ENCODE results near the gene SF3B2. TPM values are rescaled to one million over a fixed set of nuclear protein-coding genes. Genes with fewer than 3 reads are reported as not detected.

Gene SF3B2
- total RNA-seq, 2 donors from 2014 or later: 209 to 254 TPM

GRCh38 chr11:66015936-66016792 lies 36.0 kb upstream of the SF3B2 start:
- no peaks in the 10 kb centered on the region for H3K36me3 ChIP-seq (ENCODE audit: control insufficient read depth, insufficient read depth, low read length)
- H3K4me3 ChIP-seq (ENCODE audit: low read length): no peak overlapping the region
- H3K27ac ChIP-seq (ENCODE audit: low read depth, low read length): no peak overlapping the region
- H3K27ac Mint-ChIP-seq: no peak overlapping the region
- H3K9me3 ChIP-seq (ENCODE audit: control insufficient read depth, low read length): no peaks in the 10 kb centered on the region
- no peaks in the 10 kb centered on the region for H3K36me3 Mint-ChIP-seq (ENCODE audit: low read depth)
- H3K9ac ChIP-seq (ENCODE audit: extremely low read depth, low read length, poor library complexity, severe bottlenecking): no peak overlapping the region
- no peak for TF ChIP-seq CTCF (conservative IDR thresholded peaks at IDR 0.05)
- H3K4me1 ChIP-seq (ENCODE audit: control insufficient read depth, insufficient read depth, low read length): peaks cover 5% of the 10 kb centered on the region
- no peaks in the 10 kb centered on the region for H3K9me3 Mint-ChIP-seq
- WGBS, 2 experiments (ENCODE audit: insufficient coverage in 1 of 2, insufficient read length in 1 of 2): 87 to 89% methylated on average over 13 to 18 of the region's 18 CpGs
- no peaks in the 10 kb centered on the region for H3K27me3 ChIP-seq (ENCODE audit: control insufficient read depth, insufficient read depth, low read length, poor library complexity, severe bottlenecking)
- peaks cover 6% of the 10 kb centered on the region for H3K4me1 Mint-ChIP-seq
- DNase-seq: no peak
- peaks cover 11% of the 10 kb centered on the region for H3K27me3 Mint-ChIP-seq (ENCODE audit: insufficient read depth)
- no peak overlapping the region for H3K4me3 Mint-ChIP-seq

DNA sequence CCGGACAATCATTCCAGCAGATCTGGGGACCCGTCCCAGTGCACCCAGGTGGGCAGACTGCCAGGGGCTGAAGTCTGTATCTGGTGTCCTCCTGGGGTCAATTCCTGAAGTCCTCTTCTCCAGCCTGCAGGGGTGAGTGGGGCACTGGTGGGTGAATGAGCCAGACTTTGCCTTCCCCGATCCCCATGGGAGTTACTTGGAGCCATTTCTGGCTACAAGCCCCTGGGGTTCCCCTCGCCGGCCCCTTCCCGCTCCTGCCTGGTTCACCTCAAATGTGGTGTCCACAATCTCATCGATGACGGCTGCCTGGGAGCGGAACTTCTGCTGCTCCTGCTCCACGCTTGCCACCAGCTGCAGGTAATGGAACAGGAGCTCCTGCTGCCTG lies 35.4 kb upstream of the SF3B2 start:
- H3K4me1 ChIP-seq (ENCODE audit: control insufficient read depth, insufficient read depth, low read length): peaks cover 5% of the 10 kb centered on the region
- no peak for TF ChIP-seq CTCF (conservative IDR thresholded peaks at IDR 0.05)
- no peak overlapping the region for H3K4me3 ChIP-seq (ENCODE audit: low read length)
- DNase-seq: no peak
- WGBS, 2 experiments (ENCODE audit: insufficient coverage in 1 of 2, insufficient read length in 1 of 2): 94 to 95% methylated on average over 4 to 10 of the region's 10 CpGs
- no peak overlapping the region for H3K27ac Mint-ChIP-seq
- H3K27me3 Mint-ChIP-seq (ENCODE audit: insufficient read depth): peaks cover 10% of the 10 kb centered on the region
- no peaks in the 10 kb centered on the region for H3K36me3 Mint-ChIP-seq (ENCODE audit: low read depth)
- no peaks in the 10 kb centered on the region for H3K27me3 ChIP-seq (ENCODE audit: control insufficient read depth, insufficient read depth, low read length, poor library complexity, severe bottlenecking)
- no peaks in the 10 kb centered on the region for H3K36me3 ChIP-seq (ENCODE audit: control insufficient read depth, insufficient read depth, low read length)
- H3K9me3 ChIP-seq (ENCODE audit: control insufficient read depth, low read length): no peaks in the 10 kb centered on the region
- H3K9ac ChIP-seq (ENCODE audit: extremely low read depth, low read length, poor library complexity, severe bottlenecking): no peak overlapping the region
- H3K27ac ChIP-seq (ENCODE audit: low read depth, low read length): no peak overlapping the region
- H3K4me3 Mint-ChIP-seq: no peak overlapping the region
- H3K4me1 Mint-ChIP-seq: peaks cover 6% of the 10 kb centered on the region
- H3K9me3 Mint-ChIP-seq: no peaks in the 10 kb centered on the region

- Histone ChIP-seq H3K9ac (ENCODE audit: extremely low read depth, low read length, poor library complexity, severe bottlenecking) (no peak overlapping the region), H3K4me1 (ENCODE audit: control insufficient read depth, insufficient read depth, low read length) (peaks cover 5% of the 10 kb centered on the region), H3K27ac (ENCODE audit: low read depth, low read length) (no peak overlapping the region), H3K4me3 (ENCODE audit: low read length) (no peak overlapping the region), H3K27me3 (ENCODE audit: control insufficient read depth, insufficient read depth, low read length, poor library complexity, severe bottlenecking) (no peaks in the 10 kb centered on the region), H3K36me3 (ENCODE audit: control insufficient read depth, insufficient read depth, low read length) (no peaks in the 10 kb centered on the region), H3K9me3 (ENCODE audit: control insufficient read depth, low read length) (no peaks in the 10 kb centered on the region)
- Mint-ChIP-seq H3K4me1 (peaks cover 6% of the 10 kb centered on the region), H3K27ac (no peak overlapping the region), H3K9me3 (no peaks in the 10 kb centered on the region), H3K36me3 (ENCODE audit: low read depth) (no peaks in the 10 kb centered on the region), H3K4me3 (no peak overlapping the region), H3K27me3 (ENCODE audit: insufficient read depth) (peaks cover 10% of the 10 kb centered on the region)
- TF ChIP-seq CTCF (conservative IDR thresholded peaks at IDR 0.05): no peak
- 89% methylated on average over 4 of the region's 4 CpGs; no CpG with 5 or more reads in 1 of the 2 experiments for WGBS, 2 experiments (ENCODE audit: insufficient coverage in 1 of 2, insufficient read length in 1 of 2)
- no peak for DNase-seq
Observed at GRCh38 chr11:66017321-66017720, 34.8 kb upstream of the SF3B2 start.
